Kidney epithelial cell (primary cell): ENCODE measurements around the gene TUBGCP3. TPM values are rescaled to one million over a fixed set of nuclear protein-coding genes. Genes with fewer than 3 reads are reported as not detected.

Experiments used
- DNase-seq: peaks from one replicate; pipeline ENCODE4 v3.0.0-alpha.2; 2010; ENCODE audit warnings: low read depth
- H3K27me3 ChIP-seq: 2 replicates; pipeline ENCODE4 v1.6.0; 2011; ENCODE audit warnings: low read length; ENCODE audit not compliant: control insufficient read depth, insufficient read depth
- H3K36me3 ChIP-seq: 2 replicates; pipeline ENCODE4 v1.5.1; 2011; ENCODE audit warnings: low read length; ENCODE audit not compliant: control insufficient read depth, insufficient read depth
- H3K4me3 ChIP-seq: 2 replicates; pipeline ENCODE4 v1.5.1; 2011; ENCODE audit warnings: low read depth, mild to moderate bottlenecking, control low read depth, low read length
- total RNA-seq: library from RNA; depleted of rRNA; stranded (reverse); fragments of >200 nt; gene quantifications from 2 replicates; pipeline ENCODE4 v1.2.3, GENCODE V29; 2015
- TF ChIP-seq, protein P1 (sequence below): IDR thresholded peaks from 2 replicates; pipeline ENCODE4 v1.5.1; 2011; ENCODE audit warnings: mild to moderate bottlenecking, moderate library complexity, low read length, control low read depth, inconsistent platforms; ENCODE audit not compliant: insufficient read depth, poor library complexity, severe bottlenecking

Gene TUBGCP3
- total RNA-seq, 1 donor from 2014 or later = 18.0 TPM

DNA sequence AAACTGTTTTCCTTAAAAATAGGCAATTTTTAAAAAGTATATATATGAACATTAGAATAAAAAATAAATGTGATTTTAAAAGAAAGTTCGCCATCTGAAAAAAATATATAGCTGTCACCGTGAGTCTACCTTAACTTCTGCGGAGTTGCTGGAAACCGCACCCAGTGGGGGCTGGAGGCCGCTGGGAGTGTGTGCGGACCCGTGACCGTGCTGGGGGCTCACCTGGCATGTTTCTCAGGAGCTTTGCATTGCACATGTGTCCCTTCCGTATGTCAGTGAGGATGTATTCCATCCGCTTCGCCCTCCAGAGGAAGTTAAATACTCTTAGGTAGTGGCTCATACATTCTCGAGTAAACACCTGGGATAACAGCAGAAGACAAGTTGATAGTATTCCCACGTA, 71.7 kb downstream of the TUBGCP3 start:
- Histone ChIP-seq H3K27me3 (no peaks in the 10 kb centered on the region), H3K4me3 (no peak overlapping the region), H3K36me3 (no peaks in the 10 kb centered on the region)
- TF ChIP-seq, protein P1, sequence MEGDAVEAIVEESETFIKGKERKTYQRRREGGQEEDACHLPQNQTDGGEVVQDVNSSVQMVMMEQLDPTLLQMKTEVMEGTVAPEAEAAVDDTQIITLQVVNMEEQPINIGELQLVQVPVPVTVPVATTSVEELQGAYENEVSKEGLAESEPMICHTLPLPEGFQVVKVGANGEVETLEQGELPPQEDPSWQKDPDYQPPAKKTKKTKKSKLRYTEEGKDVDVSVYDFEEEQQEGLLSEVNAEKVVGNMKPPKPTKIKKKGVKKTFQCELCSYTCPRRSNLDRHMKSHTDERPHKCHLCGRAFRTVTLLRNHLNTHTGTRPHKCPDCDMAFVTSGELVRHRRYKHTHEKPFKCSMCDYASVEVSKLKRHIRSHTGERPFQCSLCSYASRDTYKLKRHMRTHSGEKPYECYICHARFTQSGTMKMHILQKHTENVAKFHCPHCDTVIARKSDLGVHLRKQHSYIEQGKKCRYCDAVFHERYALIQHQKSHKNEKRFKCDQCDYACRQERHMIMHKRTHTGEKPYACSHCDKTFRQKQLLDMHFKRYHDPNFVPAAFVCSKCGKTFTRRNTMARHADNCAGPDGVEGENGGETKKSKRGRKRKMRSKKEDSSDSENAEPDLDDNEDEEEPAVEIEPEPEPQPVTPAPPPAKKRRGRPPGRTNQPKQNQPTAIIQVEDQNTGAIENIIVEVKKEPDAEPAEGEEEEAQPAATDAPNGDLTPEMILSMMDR = no peak
- no peak for DNase-seq

- Histone ChIP-seq H3K27me3 (no peaks in the 10 kb centered on the region), H3K36me3 (no peaks in the 10 kb centered on the region), H3K4me3 (no peak overlapping the region)
- DNase-seq = no peak
- TF ChIP-seq, protein P1 = no peak
Measured at GRCh38 chr13:112513761-112514160, 74.2 kb downstream of the TUBGCP3 start.

GRCh38 chr13:112510987-112511685, 76.8 kb downstream of the TUBGCP3 start:
- DNase-seq = no peak
- Histone ChIP-seq H3K36me3 (no peaks in the 10 kb centered on the region), H3K4me3 (no peak overlapping the region), H3K27me3 (no peaks in the 10 kb centered on the region)
- TF ChIP-seq, protein P1 = no peak

DNA sequence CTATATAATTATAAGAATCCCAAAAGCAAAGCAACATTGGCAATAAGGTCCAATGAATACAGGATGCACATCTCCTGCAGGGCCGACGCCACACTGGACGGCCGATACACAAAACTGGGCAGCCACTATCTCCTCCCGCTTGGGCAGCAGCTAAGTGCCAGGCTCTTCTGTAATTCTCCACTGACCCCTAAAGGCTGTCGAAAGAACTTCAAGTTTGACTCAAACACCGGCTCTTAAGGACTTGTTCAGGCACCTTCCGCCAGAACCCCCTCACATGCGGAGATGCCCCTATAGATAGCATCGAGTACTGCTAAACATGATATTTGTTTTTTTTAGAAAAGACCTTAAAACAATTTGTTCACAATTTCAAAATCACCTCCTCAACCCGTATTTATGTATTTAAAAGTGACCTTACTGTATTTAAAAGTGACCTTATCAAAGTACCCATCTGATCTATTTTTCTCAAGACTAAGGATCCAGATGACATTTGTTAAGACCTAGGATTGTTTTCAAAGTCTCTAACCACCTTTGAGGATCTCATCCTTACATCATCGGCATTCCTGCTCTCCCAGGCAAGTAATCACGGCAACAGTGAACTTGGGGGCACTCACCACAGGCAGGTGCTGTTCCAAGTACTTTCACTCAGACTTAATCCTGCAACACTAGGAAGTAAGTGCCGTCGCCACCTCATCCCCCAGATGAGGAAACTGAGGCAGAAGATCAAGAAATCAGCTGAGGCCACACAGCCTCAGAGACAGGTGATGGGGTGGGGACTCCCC, 77.8 kb downstream of the TUBGCP3 start:
- peak; percentile 39 for DNase-seq
- TF ChIP-seq, protein P1 = peak; percentile 65
- no peak overlapping the region for H3K4me3 ChIP-seq
- no peaks in the 10 kb centered on the region for H3K27me3 ChIP-seq
- H3K36me3 ChIP-seq = no peaks in the 10 kb centered on the region

GRCh38 chr13:112509190-112509589, 78.8 kb downstream of the TUBGCP3 start:
- Histone ChIP-seq H3K36me3 (no peaks in the 10 kb centered on the region), H3K27me3 (no peaks in the 10 kb centered on the region), H3K4me3 (no peak overlapping the region)
- no peak for DNase-seq
- TF ChIP-seq, protein P1 = no peak
